ENCODE data around the gene APP. TPM values are rescaled to one million over a fixed set of nuclear protein-coding genes. Genes with fewer than 3 reads are reported as not detected.

The APP gene
- total and polyA plus RNA-seq, 2 of the 13 experiments (the other 11 are each of a cell fraction or from before 2014, with no cell fraction given): 70.6 to 262 TPM

GRCh38 chr21:26194326-26194725 lies 23.8 kb upstream of the APP start:
- no peaks in the 10 kb centered on the region; the same call in 1 of the 2 replicates for H3K9me3 ChIP-seq (ENCODE audit: low read length)
- in situ Hi-C loops (cut with HindIII; ENCODE audit: extremely low pct_ligation_motif_present, low pct_unique_long_range_greater_than_20kb) (no loop called here), intact Hi-C loops (cut with micrococcal nuclease; ENCODE audit: unreplicated experiment) (no loop called here)
- no peak overlapping the region for H2AFZ ChIP-seq (ENCODE audit: low read length)
- H3K79me2 ChIP-seq (ENCODE audit: insufficient read depth, low read length): no peaks in the 10 kb centered on the region
- WGBS (ENCODE audit: low lambda C conversion rate): 45% methylated on average over 3 of the region's 3 CpGs
- H3K4me1 ChIP-seq (ENCODE audit: insufficient read depth, low read length): no peaks in the 10 kb centered on the region
- ChIA-PET POLR2A (no interaction called here), CTCF (ENCODE audit: low intra/inter-chr PET ratio, low total read pairs) (no interaction called here)
- H3K27ac ChIP-seq (ENCODE audit: extremely low read length, insufficient read depth, low read length): no peak overlapping the region
- no peaks in the 10 kb centered on the region for H3K36me3 ChIP-seq (replicated peaks in 1 of 2; ENCODE audit: control insufficient read depth in 1 of 2, insufficient read depth in 2 of 2, low read length in 2 of 2)
- H3K4me2 ChIP-seq (ENCODE audit: low read depth, low read length): no peak overlapping the region
- TF ChIP-seq HNF1B (CRISPR knock-in tag; IDR thresholded peaks at IDR 0.05) (no peak), ZKSCAN5 (CRISPR knock-in tag; IDR thresholded peaks at IDR 0.05) (no peak), ZNF121 (CRISPR knock-in tag; IDR thresholded peaks at IDR 0.05) (no peak), KDM6A (CRISPR knock-in tag; IDR thresholded peaks at IDR 0.05; ENCODE audit: low read depth) (no peak), ETV6 (CRISPR knock-in tag; conservative IDR thresholded peaks at IDR 0.05) (no peak), HCFC1 (IDR thresholded peaks at IDR 0.05; ENCODE audit: low read depth, low read length) (no peak), ZSCAN30 (CRISPR knock-in tag; IDR thresholded peaks at IDR 0.05) (no peak), ZNF773 (CRISPR knock-in tag; IDR thresholded peaks at IDR 0.05; ENCODE audit: borderline replicate concordance) (no peak), IKZF5 (CRISPR knock-in tag; IDR thresholded peaks at IDR 0.05) (no peak), SNAPC5 (CRISPR knock-in tag; IDR thresholded peaks at IDR 0.05; ENCODE audit: borderline replicate concordance) (no peak), CBFB (CRISPR knock-in tag; IDR thresholded peaks at IDR 0.05) (no peak), FOSL2 (CRISPR knock-in tag; IDR thresholded peaks at IDR 0.05) (no peak), POLR2G (IDR thresholded peaks at IDR 0.05; ENCODE audit: low read depth, low read length) (no peak), ATF3 (CRISPR knock-in tag; IDR thresholded peaks at IDR 0.05) (no peak), ZNF768 (CRISPR knock-in tag; IDR thresholded peaks at IDR 0.05) (no peak)
- no peak for DNase-seq (ENCODE audit: low spot score)
- no peak for FAIRE-seq
- H3K27me3 ChIP-seq (ENCODE audit: control insufficient read depth in 1 of 2, insufficient read depth in 2 of 2, low read length in 2 of 2): no peaks in the 10 kb centered on the region
- H3K4me3 ChIP-seq (replicated peaks in 1 of 3; ENCODE audit: insufficient read depth in 1 of 3, low read depth in 2 of 3, low read length in 3 of 3): no peak overlapping the region
- H4K20me1 ChIP-seq (ENCODE audit: insufficient read depth, low read length): no peaks in the 10 kb centered on the region; the same call in 1 of the 2 replicates
- no peak for ATAC-seq
- no peak overlapping the region for H3K9ac ChIP-seq (ENCODE audit: insufficient read depth, low read depth, low read length)
- no TSS peak for BruUV-seq (replicated peaks)

Data from HepG2 (cell line).